Astrocyte of the hippocampus (primary cell): ENCODE data around the gene DDX6.
"Not testable (repeated sequence)": the region's sequence is repeated elsewhere in the genome, so short reads cannot be mapped to it uniquely, and the experiment has no call there.

ENCODE experiments used
- DNase-seq: peaks from one replicate; pipeline ENCODE4 v3.0.0; 2011; ENCODE audit warnings: low read depth, low spot score

The DDX6 gene

DNA sequence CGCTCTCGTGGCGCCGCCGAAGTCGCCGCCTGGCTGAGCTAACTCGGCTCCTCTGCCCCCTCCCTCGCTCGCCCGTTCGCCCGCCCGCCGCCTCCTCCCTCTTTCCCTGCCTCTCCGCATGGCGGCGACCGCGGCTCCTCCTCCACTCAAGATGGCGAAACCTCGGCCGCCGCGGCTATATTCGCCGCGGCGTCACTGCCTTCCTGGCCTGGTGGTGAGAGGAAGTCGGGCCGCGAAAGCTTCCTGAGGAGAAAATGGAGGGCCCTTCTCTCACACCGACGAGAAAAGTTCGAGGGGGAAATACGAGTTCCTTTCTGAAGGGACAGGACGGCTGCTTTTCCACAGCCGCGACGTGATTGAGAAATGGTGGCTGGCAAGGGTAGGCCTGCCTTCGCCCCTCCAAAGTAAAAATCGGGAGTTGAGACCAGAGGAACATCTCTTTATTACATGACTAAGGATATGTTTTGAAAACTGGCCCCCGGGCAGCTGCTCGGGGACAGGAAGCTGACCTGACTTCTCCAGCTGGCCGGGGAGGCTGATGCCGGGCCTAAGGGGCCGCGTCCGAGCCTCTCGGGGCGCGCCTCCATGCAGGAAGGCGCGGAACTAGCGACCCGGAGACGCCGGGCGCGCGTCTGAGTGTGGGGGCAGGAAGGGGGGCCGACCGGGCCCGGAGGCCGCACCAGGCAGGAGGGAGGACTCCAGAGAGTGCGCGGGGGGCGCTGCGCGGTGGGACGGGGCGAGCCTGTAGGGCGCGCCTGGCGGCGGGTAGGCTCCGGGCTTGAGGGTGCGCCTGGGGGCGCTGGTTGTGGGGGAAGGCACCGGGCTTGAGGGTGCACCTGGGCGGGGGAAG is at the start of gene DDX6:
TSS of gene DDX6 (minus strand) at position 54 of the 850 bp plus-strand sequence. CDS start 4,913 bp downstream, outside the sequence.
- peak; percentile 97 for DNase-seq

DNA sequence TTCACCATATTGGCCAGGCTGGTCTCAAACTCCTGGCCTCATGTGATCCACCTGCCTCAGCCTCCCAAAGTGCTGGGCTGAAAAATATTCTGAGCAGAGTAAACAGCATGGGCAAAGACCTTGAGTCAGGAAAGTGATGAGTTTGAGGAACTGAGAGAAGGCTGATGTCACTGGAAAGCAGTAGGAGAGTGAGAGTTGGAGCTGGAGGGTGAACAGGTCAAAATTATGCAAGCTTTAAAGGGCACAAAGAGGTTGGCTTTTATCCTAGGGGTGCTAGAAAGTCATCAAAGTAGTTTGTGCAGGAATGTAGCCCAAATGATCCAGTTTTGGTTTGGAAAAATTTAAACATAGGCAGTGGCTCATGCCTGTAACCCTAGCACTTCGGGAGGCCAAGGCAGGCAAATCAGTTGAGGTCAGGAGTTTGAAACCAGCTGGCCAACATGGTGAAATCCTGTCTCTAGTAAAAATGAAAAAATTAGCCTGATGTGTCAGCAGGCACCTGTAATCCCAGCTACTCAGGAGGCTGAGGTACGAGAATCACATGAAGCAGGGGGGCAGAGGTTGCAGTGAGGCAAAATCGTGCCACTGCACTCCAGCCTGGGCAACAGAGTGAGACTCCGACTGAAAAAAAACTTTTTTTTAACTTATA is 48.1 kb upstream of the DDX6 start:
- no peak for DNase-seq

DNA sequence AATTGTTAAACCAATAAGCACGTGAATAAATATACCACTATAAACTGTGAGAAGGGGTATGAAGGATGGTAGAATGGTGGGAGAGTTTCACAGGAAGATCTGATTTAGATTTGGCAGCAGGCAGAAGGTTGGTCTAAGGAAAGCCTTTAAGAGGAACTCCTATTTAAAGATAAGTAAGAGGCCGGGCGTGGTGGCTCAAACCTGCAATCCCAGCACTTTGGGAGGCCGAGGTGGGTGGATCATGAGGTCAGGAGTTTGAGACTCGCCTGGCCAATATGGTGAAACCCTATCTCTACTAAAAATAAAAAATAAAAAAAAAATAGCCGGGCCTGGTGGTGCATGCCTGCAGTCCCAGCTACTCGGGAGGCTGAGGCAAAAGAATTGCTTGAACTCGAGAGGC is 46.9 kb upstream of the DDX6 start:
- no peak for DNase-seq

- DNase-seq: no peak
Observed at GRCh38 chr11:118834427-118835028, 43.6 kb upstream of the DDX6 start.

DNA sequence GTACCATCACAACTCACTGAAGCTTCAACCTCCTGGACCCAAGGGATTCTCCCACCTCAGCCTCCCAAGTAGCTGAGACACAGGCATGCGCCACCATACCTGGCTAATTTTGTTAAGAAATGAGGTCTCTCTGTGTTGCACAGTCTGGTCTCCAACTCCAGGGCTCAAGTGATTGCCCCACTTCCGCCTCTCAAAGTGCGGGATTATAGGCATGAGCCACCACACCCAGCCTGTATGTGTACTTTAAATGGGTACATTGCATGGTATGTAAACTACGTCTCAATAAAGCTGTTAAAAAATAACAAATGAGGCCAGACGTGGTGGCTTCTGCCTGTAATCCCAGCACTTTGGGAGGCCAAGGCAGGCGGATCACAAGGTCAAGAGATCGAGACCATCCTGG is 36.2 kb upstream of the DDX6 start:
- DNase-seq: no peak

DNA sequence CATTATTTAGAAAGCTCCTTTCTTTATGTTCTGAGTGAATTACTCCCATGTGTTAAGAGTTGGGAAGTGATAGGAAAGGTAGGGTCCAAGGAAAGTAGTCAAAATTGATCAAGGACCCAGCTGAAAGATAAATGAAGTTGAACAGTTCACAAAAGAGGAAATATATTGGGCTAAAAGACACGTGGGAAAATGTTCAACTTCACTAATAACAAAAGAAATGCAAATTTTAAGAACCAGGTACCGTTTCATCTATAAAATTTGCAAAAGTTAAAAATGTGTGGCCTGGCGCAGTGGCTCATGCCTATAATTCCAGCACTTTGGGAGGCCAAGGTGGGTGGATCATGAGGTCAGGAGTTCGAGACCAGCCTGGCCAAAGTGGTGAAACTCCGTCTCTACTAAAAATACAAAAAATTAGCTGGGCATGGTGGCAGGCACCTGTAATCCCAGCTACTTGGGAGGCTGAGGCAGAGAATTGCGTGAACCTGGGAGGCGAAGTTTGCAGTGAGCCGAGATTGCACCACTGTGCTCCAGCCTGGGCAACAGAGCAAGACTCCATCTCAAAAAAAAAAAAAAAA is 32.1 kb upstream of the DDX6 start:
- DNase-seq: not testable (repeated sequence)

DNA sequence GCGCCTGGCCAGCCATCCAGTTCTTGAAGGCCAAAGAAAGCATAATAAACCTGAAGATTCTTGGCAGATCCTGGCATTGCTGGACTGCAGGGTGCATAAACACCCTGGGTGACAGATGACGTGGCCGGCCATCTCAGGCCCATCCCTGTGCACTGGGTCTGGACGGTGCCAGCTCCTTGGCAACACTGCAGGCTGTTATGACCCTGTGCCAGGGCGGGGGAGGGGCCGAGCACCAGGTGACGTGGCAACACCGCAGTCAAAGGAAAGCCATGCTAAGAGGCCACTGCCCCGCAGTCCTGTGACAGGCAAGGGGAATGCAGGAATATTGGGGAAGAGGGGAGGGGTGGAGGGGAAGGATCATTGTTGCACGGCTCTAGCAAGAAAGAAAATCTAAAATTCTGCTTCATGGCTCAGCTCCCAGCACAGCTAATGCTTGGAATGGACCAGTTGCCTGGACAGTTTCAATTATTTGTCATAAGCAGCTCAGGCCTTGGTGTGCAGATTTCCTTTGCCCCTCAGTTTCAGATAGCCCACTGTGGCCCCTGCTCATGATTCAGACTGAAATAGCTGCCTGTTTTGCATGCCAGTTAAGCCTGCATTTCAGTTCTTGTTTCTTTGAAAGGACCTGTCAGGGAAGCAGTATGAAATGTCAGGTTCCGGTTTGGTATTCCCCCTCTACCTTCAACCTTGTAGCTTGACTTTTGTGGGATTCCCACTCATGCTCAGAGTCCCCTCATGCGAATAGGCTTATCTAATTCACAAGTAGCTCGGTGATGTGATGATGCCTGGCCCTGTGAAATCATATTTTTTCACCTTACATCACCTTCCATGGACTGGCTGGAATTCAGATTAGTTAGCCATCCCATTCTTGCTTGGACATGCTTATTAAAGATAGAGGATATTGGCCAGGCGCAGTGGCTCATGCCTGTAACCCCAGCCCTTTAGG is 29.7 kb upstream of the DDX6 start:
- DNase-seq: peak; percentile 90

- DNase-seq: not testable (repeated sequence)
Observed at GRCh38 chr11:118820025-118820379, 29.0 kb upstream of the DDX6 start.

DNA sequence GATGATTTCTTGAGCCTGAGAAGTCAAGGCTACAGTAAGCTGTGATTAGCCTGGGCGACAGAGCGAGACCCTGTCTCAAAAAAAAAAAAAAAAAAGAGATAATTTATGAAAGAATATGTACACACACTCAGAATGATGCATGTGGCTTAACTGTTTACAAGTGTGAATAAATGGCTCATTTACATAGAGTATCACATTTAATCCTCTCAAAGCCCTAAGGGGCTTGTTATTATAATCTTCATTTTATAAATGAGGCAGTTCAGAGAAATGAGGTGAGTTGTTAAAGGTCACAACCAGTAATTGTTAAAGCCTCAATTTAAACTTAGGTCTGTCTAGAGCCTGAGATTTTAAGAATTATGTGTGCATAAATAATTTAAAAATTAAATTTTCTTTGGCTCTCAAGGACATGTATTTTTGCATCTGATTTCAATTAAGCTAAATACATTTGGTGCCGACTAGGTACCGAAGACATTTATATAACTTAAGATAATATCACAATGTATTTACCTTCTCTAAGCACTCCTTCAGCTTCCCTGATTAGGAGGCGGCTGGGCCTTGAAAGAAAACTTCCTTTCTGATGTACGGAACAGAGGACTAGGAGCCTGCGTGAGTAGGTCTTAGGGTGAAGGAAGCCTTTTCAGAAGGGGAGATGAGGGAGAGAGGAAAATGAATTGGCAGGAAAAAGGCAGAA is 28.5 kb upstream of the DDX6 start:
- no peak for DNase-seq

DNA sequence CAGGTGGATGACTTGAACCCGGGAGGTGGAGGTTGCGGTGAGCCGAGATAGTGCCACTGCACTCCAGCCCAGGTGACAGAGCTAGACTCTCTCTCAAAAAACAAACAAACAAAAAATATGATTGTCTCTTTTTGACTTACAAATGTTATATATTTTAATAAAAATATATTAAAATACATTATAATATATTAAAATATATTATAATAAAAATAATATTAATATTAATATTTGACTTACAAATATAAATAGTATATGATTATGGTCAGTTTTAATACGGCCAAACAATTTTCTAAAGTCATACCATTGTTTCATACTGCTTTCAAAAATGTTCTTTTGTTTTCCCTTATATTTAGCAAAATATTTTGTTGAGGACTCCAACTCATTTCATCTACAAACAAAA is 27.2 kb upstream of the DDX6 start:
- no peak for DNase-seq

- DNase-seq: no peak
Observed at GRCh38 chr11:118813551-118813950, 22.6 kb upstream of the DDX6 start.

- no peak for DNase-seq
Observed at GRCh38 chr11:118812485-118812884, 21.5 kb upstream of the DDX6 start.

- DNase-seq: no peak
Observed at GRCh38 chr11:118807800-118808778, 17.1 kb upstream of the DDX6 start.

DNA sequence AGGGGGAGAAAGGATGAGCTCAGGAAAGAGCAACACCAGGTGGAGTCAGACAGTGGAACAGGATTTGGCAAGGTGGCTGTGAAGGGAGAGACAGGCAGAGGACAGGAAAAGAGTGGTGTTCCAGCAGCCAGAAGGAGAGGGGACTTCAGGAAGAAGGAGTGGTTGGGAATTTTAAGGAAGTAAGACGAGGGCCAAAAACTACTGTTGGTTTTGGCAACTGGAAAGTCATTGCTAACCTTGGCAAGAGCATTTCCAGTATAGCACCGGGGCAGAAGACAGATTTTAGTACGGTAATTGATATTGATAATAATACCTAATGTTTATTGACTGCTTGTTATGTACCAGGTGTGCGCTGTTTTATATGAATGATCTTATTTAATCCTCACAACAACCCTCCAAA is 15.4 kb upstream of the DDX6 start:
- DNase-seq: no peak

DNA sequence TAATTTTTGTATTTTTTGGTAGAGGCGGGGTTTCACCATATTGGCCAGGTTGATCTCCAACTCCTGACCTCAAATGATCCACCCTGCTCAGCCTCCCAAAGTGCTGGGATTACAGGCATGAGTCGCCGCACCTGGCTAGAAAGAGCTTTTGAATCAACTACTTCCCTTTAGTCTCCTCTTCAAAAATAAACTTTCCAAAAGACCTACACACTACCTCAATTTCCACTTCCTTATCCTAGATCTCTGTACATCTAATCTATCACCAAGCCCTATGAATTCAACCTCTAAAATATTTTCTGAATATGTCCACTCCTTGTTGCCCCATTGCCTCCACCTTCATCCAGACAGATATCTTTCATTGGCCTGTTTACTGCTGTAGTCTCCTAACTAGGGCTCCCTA is 13.1 kb upstream of the DDX6 start:
- no peak for DNase-seq

DNA sequence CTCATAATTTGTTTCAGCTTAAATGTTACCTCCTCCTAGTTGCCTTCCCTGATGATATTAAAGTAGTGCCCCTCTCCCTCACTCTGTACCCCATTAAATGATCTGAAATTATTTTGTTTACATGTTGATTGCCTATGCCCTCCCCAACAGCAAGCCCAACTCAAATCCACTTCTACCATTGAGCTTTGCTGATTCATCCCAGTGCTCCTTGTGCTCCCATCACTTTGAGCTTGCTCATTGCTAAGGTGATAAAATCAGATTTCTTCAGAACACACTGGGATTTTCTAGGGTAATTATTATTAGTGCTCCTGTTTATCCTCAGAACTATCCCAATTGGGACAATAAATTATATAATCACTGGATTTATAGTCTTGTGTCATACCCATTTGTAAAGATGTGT is 8.4 kb upstream of the DDX6 start:
- no peak for DNase-seq

DNA sequence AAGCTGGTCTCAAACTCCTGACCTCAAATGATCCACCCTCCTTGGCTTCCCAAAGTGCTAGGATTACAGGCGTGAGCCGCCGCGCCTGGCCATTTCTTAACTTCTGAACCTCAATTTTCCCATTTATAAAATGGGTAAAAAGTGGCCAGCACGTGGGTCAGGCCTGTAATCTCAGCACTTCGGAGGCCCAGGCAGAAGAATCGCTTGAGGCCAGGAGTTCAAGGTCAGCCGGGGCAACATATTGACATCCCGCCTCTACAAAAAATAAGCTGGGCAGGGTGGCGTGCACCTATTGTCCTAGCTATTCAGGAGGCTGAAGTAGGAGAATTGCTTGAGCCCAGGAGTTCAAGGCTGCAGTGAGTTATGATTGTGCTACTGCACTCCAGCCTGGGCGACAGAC is 6.5 kb upstream of the DDX6 start:
- no peak for DNase-seq

- DNase-seq: peak; percentile 91
Observed at GRCh38 chr11:118792570-118793124, 1.7 kb upstream of the DDX6 start.

DNA sequence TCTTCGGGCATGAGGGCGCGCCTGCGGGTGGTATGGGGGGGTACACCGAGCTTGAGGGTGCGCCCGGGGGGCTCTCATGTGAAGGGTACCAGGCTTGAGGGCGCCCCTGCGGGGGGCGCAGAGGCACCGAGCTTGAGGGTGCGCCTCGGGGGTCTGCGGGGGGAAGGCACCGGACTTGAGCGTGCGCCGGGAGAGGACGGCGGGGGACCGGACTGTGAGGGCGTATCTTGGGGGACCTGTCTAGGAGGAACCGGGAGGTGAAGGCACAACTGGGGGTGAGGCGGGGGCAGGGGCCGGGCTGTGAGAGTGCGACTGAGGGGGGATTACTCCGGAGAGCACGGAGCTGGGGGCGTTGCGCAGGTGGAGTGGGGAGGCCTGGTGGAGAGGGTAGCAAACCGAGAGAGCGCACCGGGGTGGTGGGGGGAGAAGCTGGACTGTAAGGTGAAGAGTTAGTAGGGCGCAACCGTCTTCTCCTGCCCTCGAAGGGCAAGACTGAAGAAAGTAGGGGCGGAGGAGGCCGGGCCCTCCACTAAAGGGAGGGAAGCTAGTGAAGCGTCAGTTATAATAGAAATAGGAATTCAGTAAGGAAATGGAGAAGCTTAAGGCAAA is 1.1 kb upstream of the DDX6 start:
- DNase-seq: peak; percentile 34
